ENCODE data around the gene PFKP. TPM values are rescaled to one million over a fixed set of nuclear protein-coding genes. Genes with fewer than 3 reads are reported as not detected.
A peak's percentile ranks its signal among the peaks of the same experiment; 100 is the strongest.
"Not testable (repeated sequence)": the region's sequence is repeated elsewhere in the genome, so short reads cannot be mapped to it uniquely, and the experiment has no call there.

PFKP gene
- polyA plus RNA-seq, 3 donors = 31.8 to 55.1 (median 31.9) TPM

DNA sequence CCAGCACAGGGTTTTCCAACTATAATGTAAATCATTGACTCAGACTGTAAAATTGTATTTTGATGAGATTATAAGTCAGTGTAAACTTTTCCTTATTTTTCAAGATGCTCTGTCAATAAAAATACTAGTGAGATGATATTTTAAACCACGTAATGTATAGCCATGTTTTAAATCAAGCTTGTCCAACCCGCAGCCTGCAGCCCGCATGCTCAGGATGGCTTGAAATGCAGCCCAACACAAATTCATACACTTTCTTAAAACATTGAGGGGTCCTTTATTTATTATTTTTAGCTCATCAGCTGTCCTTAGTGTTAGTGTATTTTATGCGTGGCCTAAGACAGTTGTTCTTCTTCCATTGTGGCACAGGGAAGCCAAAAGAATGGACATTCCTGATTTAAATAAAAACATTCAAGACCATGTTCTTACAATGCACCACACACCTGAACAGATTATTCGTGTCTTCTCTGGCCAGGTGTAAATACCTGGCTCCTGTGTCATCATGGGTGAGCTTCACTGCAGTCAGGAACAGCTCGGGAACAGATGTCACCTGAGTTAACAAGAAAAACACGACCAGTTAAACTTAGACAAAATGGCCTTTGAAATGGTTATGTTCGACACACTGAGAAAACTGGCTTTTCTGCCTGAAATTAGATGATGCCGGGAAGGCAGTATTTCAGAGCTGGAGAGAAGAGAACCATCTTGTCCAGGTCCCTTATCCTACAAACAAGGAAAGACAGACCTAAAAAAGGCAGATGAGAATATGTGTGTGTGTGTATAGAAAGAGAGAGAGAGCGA, 99.3 kb downstream of the PFKP start:
- no peak for DNase-seq (ENCODE audit: extremely low read depth in 1 of 11, low read depth in 9 of 11, low spot score in 4 of 11)

DNA sequence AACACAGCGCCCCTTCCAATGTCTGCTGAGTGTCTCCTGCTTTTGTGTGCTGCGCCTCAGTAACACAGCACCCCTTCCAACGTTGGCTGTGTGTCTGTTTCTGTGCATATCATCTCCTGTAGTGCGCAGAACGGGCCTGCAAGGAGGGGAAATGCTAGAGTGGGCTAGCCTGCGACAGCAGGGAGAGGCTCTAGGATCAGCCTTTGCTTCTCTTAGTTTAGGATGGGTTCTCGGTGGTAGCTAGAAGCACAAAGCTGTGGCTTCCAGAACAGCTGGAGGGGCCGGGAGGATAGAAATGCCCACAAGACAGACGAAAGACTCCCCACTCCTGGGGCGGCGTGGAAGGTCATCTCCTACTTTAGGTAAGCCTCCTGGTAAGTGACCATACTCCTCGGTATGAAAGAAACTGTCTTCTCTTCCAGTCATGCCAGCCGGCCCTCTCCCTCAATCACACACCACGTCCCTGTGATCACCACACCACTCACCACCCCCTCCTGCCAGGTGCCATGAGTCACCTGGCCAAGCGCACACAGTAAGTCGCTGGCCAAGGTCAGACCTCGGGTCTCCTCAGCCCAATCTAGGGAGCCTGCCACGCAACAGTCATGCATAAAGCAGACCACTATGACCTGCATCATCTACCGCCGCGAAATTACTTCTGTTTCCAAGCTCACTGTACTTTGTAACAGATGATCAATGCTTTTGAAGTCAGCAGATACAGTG, 100.4 kb downstream of the PFKP start:
- no peak for DNase-seq (ENCODE audit: extremely low read depth in 1 of 11, low read depth in 9 of 11, low spot score in 4 of 11)

- no peak for DNase-seq (ENCODE audit: extremely low read depth in 1 of 11, low read depth in 9 of 11, low spot score in 4 of 11)
Measured at GRCh38 chr10:3169271-3169670, 101.9 kb downstream of the PFKP start.

DNA sequence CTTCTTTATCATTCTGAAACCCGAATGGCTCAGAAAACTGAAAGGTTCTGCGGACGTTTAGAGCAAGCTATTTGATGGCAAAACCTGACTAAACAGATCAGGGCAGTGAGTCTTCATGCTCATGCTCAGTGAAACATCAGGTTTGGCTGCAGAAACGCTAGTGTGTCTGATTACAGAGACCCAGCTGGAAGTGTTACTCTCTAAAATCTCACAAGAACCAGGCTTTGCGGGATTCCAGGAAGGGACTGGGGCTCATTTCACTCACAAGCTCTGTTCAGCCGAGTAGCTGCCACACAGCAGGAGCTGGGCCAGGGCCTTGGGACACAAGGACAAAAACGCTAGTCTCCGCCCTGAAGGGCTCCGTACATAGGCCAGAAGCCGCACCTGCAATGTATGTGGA, 102.3 kb downstream of the PFKP start:
- DNase-seq (ENCODE audit: extremely low read depth in 1 of 11, low read depth in 9 of 11, low spot score in 4 of 11) = no peak

DNA sequence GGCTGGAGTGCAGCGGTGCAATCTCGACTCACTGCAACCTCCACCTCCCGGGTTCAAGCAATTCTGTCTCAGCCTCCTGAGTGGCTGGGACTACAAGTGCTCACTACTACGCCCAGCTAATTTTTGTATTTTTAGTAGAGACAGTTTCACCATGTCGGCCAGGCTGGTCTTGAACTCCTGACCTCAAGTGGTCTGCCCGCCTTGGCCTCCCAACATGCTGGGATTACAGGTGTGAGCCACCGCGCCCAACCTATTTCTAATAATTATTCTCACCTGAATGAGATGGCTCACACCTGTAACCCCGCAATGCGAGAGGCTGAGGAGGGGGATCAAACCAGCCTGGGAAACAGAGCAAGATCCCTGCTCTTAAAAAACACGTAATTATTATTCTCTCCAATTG, 104.1 kb downstream of the PFKP start:
- not testable (repeated sequence) for DNase-seq (ENCODE audit: extremely low read depth in 1 of 11, low read depth in 9 of 11, low spot score in 4 of 11)

GRCh38 chr10:3172081-3172445, 104.7 kb downstream of the PFKP start:
- DNase-seq (ENCODE audit: extremely low read depth in 1 of 11, low read depth in 9 of 11, low spot score in 4 of 11) = peak in 2 of 11 donors; percentile 33 to 48

- peak; percentile 89 to 97 (median 96) for DNase-seq (ENCODE audit: extremely low read depth in 1 of 11, low read depth in 9 of 11, low spot score in 4 of 11)
Measured at GRCh38 chr10:3172446-3173170, 105.3 kb downstream of the PFKP start, which contains the start of gene PITRM1. TSS of gene PITRM1 (minus strand) at chr10:3172782. CDS start at chr10:3172772, 10 bp downstream.

DNA sequence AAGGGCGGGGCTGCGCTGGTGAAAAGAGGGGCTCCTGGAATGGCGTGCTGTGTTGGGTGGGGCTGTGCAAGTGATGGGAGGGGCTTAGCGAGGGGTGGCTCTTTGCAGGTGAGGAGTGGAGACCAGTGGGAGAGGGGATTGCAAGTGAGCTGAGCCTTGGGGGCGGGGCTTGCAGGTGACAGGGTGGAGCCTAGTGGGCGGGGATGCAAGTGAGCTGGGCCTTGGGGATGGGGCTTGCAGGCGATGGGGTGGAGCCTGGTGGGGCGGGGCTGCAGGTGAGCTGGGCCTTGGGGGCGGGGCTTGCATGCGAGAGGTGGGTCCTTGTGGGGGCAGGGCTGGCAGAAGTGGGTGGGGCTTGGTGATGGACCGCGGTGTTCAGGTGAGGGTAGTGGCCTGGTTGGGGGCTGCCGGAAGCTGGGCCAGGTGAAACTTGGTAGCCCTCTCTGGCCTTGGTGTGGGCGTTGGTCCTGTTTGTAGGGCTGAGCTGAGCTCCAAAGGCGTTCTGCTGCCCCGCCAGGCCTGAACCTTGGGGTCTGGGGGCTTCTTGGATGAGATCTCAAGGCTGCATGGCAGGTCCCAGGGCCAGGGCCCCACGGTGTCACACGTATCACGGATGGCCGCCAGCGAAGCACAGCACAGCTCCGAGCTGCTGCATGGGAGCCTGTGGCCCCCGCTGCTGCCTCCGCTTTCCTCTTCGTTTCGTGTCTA, 106.0 kb downstream of the PFKP start:
- peak in 1 of 11 donors; percentile 90 for DNase-seq (ENCODE audit: extremely low read depth in 1 of 11, low read depth in 9 of 11, low spot score in 4 of 11)

GRCh38 chr10:3178042-3178441, 110.7 kb downstream of the PFKP start:
- no peak for DNase-seq (ENCODE audit: extremely low read depth in 1 of 11, low read depth in 9 of 11, low spot score in 4 of 11)

DNA sequence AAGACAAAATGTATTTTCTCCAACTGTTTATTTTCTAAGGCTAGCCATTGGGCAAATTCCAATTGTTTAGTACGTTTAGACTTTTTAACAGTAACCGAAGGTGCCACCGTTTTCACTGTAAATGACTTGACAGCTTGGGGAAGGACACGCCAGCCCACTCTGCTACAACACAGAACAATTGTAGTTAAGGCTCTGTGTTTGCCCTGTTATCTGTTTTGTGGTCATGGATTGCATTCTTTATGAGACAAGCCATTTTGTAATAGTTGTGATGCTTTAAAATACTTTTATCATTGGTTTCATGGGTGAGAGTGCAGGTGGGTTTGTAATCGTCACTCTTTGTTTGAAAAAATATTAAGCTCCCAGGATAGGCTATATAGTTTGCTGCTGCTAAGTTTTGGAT, 111.8 kb downstream of the PFKP start:
- DNase-seq (ENCODE audit: extremely low read depth in 1 of 11, low read depth in 9 of 11, low spot score in 4 of 11) = no peak

GRCh38 chr10:3180355-3181025, 113.1 kb downstream of the PFKP start:
- no peak for DNase-seq (ENCODE audit: extremely low read depth in 1 of 11, low read depth in 9 of 11, low spot score in 4 of 11)

- DNase-seq (ENCODE audit: extremely low read depth in 1 of 11, low read depth in 9 of 11, low spot score in 4 of 11) = no peak
Measured at GRCh38 chr10:3185386-3185785, 118.0 kb downstream of the PFKP start.

- DNase-seq (ENCODE audit: extremely low read depth in 1 of 11, low read depth in 9 of 11, low spot score in 4 of 11) = no peak
Measured at GRCh38 chr10:3186368-3186767, 119.0 kb downstream of the PFKP start.

Other genes with a start within 250 kb of the PFKP start
- gene PITRM1, start 105.2 kb downstream of the PFKP start, polyA plus RNA-seq (ENCODE audit: insufficient read length in 3 of 3) = 10 to 100 TPM; 66.2 to 78.1 (median 68.8) TPM